Activated CD8-positive, alpha-beta memory T cell treated with anti-CD3 and anti-CD28 coated beads, Interleukin-2, amount 50 U/mL, for 1 hour (primary cell): Measurements from ENCODE around the gene LRFN2.

Source experiments
- DNase-seq: peaks from one replicate; pipeline ENCODE4 v3.0.0-alpha.2; 2020; ENCODE audit errors: extremely low read depth

Gene LRFN2

GRCh38 chr6:40477246-40478126 lies 109.7 kb downstream of the LRFN2 start:
- no peak for DNase-seq

DNA sequence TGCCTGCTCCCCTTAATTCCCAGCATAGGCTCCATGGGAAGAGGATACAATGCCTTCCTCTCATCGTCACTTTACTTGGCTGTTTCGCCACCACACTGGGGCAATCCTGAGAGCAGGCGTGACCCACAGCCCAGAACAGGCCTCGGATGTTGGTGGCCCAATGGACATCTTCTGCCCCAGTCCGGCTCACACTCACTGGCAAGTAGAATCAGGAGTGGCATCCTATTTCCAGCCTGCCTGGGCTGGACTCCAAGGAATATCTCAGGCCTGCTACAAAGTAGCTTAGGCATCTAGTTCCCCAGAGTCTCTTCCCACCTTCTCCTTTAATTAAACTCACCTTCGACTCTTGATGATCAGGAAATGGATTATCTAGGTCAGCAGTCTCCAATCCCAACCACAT lies 110.5 kb downstream of the LRFN2 start:
- DNase-seq: no peak

DNA sequence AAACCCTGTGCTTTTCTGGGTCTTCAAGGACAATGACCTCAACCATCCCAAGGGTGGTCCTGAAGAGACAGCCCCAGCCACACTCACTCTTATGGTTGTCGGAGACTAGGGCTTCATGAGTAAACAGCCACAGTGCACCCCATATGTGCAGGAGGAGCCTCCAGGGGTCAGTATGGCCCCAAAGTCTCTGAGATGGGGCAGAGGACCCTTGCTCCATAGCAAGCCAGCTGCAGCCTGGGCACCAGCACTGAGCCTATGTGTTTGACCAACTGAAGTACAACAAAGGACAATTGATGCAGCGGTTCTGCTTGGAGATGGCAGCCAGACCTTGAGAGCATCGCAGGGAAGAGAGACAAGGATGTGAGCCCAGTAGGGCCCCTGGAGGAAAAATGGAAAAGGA lies 112.2 kb downstream of the LRFN2 start:
- DNase-seq: no peak

DNA sequence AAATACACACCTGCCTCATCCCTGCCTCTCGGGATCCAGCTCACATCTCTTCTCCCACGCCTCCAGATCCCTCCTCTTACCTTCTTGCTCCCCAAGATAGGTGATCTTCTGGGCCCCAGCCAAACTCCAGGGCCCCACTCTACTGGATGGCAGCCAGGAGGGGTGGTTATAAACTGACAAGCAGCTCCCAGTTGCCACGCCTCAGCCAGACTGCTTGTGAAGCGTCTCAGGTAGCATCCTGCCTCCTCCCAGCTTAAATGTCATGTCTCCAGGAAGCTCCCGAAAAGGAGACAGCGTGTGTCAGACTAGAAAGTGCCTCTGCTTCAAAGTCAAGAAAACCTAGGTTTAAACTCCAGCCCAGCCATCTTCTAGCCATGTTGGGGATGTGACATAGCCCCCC lies 114.1 kb downstream of the LRFN2 start:
- no peak for DNase-seq

DNA sequence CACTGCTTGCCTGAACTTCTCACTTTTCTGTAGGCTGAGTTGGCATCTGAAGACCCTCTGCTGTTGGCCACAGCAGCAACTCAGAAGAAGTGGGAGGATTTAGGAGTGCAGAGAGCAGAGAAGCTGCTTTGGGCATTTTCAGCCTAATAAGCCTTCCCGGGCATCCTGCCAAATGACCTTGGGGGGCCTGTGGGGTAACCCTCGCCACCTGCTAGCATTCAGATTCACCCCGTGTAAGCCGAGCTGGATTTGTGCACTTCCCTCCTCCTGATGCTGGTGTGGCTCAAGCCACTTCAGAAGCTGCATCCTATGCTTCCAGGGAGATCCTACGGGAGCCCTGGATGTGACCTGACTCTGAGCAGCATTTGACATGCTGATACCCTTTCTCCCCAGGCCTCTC lies 114.8 kb downstream of the LRFN2 start:
- no peak for DNase-seq

DNA sequence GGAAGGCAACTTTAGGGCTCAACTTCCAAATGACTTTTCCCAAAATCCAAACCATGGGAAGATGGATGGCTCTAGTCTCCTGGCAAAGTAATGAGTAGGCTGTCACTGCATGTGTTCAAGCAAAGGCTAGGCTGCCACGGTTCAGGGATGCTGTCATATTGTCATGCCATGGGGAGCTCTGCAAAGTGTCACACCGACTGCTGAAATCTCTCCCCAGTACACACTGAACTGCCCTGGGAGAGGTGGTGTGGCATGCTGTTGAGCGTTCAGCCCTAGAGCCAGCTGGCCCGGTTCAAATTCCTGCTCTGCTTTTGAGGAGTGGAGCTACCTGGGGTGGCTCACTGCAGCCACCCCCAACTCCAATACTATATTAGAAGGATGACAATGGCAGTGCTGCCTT lies 115.9 kb downstream of the LRFN2 start:
- no peak for DNase-seq

- DNase-seq: no peak
Observed at GRCh38 chr6:40469323-40469722, 117.8 kb downstream of the LRFN2 start.

- DNase-seq: no peak
Observed at GRCh38 chr6:40466986-40467539, 120.1 kb downstream of the LRFN2 start.

DNA sequence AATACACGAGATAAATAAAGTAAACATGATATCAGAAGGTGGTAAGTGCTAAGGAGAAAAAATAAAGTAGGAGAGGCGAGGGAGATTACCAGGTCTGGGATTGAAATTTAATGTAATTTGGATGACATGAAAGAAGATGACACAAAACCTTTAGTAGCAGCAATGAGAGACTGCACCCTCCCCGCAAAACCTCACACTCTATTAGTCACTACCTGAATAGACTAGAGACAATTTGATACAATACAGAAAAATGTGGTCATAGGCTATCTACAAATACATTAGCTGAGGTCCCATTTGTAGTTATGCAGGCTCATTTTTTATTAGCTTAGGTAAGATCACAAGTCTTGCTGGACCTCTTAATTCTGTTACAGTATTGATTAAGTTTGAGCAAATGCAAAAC lies 125.5 kb downstream of the LRFN2 start:
- DNase-seq: no peak

DNA sequence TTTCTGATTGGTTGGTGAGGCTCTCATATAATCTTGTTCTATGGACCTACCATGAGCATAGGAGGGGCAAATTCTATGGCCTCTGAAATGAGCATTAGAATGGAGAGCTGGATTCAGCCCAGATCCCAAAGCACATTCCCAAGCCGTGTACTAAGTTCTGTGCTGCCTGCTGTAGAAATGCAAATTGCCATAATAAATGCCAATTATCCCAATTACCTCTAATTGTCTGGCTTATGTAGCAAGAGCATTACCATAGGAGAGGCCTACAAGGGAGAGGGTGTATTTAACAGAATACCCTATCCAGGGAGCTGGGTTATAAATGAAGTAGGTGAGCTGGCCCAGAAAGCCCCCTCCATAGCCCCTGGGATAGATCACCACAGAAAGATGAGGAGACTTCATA lies 126.8 kb downstream of the LRFN2 start:
- DNase-seq: no peak

GRCh38 chr6:40457261-40457660 lies 129.9 kb downstream of the LRFN2 start:
- DNase-seq: no peak

DNA sequence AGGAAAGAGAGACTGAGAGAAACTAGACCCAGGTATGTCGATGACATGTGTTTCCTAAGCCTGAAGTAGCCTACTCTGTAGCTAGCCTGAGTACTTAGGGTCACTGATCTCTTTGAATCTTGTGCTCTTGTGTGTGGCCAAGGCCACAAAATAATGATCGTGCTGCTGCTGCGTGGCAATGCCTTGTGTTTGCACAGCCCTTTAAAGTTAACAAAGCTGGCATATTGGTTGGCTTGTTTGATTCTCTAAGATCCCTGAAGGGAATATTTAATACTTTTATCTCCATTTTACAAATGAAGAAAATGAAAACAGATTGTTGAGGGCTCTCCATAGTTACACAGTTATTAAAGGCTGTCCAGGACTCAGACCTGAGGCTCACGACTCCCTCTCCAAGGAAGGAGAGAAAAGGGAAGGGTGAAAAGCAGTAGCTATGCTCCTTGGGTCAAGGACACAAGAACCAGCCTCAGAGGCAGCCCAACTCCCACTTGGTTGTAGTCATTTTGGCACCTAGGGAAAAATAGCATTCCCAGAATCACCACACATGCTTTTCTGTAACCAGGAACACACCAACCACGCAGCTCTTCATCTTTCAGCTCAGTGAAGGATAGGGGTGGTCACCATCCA lies 130.7 kb downstream of the LRFN2 start:
- no peak for DNase-seq

DNA sequence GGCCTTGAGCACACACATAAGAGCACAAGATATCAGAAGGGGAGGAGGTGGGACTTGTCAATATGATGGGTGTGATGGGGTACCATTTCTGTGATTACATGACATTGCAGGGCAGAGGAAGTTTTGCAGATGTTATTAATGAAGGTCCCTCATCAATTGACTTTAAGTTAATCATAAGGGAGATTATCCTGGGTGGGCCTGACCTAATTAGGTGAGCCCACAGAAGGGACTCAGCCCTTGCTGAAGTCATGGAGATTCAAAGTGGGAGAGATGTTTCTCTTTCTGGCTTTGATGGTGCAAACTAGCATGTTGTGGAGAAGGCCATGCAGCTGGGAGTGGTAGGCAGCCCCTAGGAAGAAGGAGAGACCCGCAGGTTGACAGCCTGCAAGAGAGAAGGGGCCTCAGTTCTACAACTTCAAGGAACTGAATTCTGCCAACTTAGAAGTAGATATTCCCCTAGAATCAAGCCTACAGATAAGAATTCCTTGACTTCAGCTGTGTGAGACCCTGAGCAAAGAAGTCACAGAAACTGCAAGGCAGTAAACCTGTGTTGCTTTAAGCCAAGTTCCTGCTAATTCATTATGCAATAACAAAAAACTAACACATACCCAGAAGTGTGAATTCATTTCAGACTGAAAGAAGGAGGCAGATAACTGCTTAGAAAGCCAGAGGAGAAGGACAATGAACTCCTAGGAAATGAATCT lies 131.3 kb downstream of the LRFN2 start:
- DNase-seq: no peak

- DNase-seq: no peak
Observed at GRCh38 chr6:40450483-40450882, 136.7 kb downstream of the LRFN2 start.

DNA sequence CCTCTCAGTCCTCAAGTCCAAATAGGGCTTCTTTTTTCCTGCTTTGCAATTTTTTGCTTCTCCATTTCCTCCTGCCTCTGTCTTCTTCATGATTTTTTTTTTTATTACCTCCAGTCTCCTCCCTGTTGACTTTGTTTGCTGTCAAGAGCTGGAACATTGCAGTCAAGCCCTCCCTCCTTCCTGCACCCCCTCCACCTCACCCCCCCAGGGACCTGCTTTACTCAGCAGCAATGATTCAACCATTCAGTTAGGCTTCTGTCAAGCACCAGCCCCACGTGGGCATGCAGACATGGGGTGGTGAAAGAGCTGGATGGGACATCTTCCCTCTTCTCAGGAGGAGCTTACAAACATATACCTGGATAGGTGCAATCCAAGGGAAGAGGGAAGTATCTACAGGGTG lies 142.4 kb downstream of the LRFN2 start:
- DNase-seq: no peak

GRCh38 chr6:40444312-40444711 lies 142.9 kb downstream of the LRFN2 start:
- DNase-seq: no peak

GRCh38 chr6:40443842-40444241 lies 143.3 kb downstream of the LRFN2 start:
- DNase-seq: no peak

DNA sequence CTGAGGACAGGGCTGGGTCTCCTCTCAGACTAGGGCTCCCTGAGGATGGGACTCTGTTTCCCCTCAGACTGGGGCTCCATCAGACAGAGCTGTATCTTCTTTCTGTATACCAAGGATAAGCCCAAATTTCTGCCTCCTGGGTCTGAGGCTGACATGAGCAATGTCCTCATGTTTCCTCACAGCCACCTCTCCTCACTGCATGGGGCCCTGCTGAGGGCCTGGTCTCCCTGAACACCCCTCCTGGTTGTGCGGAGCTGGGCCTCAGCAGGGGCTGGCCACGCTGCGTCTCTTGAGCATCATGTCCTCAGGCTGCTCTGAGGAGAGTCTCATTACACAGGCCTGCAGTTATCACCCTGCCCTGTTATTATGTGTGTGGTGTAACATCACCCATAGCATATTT lies 144.6 kb downstream of the LRFN2 start:
- DNase-seq: no peak

- DNase-seq: no peak
Observed at GRCh38 chr6:40441150-40441549, 146.0 kb downstream of the LRFN2 start.

DNA sequence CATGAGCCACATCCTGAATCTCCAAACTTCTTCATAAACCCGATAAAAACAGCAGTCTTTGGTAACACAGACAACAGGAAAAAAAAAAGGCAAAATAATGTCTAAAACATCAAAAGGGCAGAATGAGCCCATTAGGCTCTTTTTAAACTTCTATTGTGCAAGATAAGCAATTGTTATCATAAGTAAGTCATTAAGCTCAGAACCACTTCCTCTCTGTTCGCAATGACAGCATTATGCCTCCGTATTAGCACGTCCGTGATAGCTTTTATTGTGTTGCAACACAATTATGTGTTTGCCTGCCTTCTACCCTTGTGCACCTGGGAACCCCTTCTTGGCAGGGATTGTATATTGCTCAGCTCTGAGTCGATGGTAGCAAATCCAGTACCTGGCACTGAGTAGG lies 147.1 kb downstream of the LRFN2 start:
- no peak for DNase-seq

GRCh38 chr6:40439026-40439800 lies 148.0 kb downstream of the LRFN2 start:
- DNase-seq: no peak
